ENCODE results near the gene ADAMTSL4. TPM values are rescaled to one million over a fixed set of nuclear protein-coding genes. Genes with fewer than 3 reads are reported as not detected.

Gene ADAMTSL4
- total and polyA plus RNA-seq, 2 donors (not counting 3 experiments of a cell fraction or from before 2014, with no cell fraction given) = 0.73 to 1.0 TPM

- H3K9me3 ChIP-seq (replicated peaks; ENCODE audit: control insufficient read depth, insufficient read depth, low read length) = no peaks in the 10 kb centered on the region
- peaks cover 4% of the 10 kb centered on the region for H3K79me2 ChIP-seq (ENCODE audit: control insufficient read depth, insufficient read depth, low read length)
- dilution Hi-C loops (cut with MboI; ENCODE audit: extremely low pct_ligation_motif_present, low sequenced_read_pairs) = no loop called here
- ChIA-PET POLR2A (interaction anchor here (1.0 kb wide), 1 partner anchor 20 kb away, joined by 9 read pairs; the partner anchor contains the start of gene MCL1), CTCF (interaction anchor here (0.5 to 13.9 kb wide), 21 partner anchors 8 to 362 kb away, joined by 3 to 288 read pairs (median 7); partner anchors contain the start of genes ADAMTSL4, CTSK, ECM1 and ENSA)
- no peaks in the 10 kb centered on the region for H4K20me1 ChIP-seq (replicated peaks; ENCODE audit: control insufficient read depth, extremely low read depth, insufficient read depth, low read length)
- H3K4me1 ChIP-seq (ENCODE audit: control insufficient read depth, extremely low read depth, insufficient read depth, low read length) = peaks cover 52% of the 10 kb centered on the region
- TF ChIP-seq CTCF (IDR thresholded peaks at IDR 0.05; ENCODE audit: extremely low read depth in 1 of 2, insufficient read depth in 1 of 2, low read depth in 1 of 2, low read length in 2 of 2) (peak; percentile 94 to 96), EZH2 (IDR thresholded peaks at IDR 0.05; ENCODE audit: borderline replicate concordance, low read depth, low read length, severe bottlenecking) (no peak)
- no peak overlapping the region for H3K27ac ChIP-seq (ENCODE audit: insufficient read depth, low read depth, low read length)
- BruUV-seq (replicated peaks) = no TSS peak
- H3K4me3 ChIP-seq (replicated peaks in 1 of 3; ENCODE audit: insufficient read depth in 1 of 3, low read depth in 1 of 3, low read length in 3 of 3) = no peak overlapping the region
- peak overlapping the region; percentile 23 for H3K9ac ChIP-seq (replicated peaks; ENCODE audit: extremely low read depth, insufficient read depth, low read length)
- H2AFZ ChIP-seq (ENCODE audit: low read depth, low read length) = no peak overlapping the region
- H3K27me3 ChIP-seq (ENCODE audit: control insufficient read depth in 2 of 2, insufficient read depth in 2 of 2, low read length in 2 of 2) = no peaks in the 10 kb centered on the region
- intact Hi-C loops (cut with micrococcal nuclease) = loop anchor here (1.0 to 5.0 kb wide), 3 partner anchors 96 to 362 kb away; no protein-coding TSS in a partner anchor
- FAIRE-seq = peak; percentile 74
- H3K4me2 ChIP-seq (ENCODE audit: insufficient read depth, low read length) = no peak overlapping the region
- H3K9me1 ChIP-seq (replicated peaks; ENCODE audit: control insufficient read depth, extremely low read depth, insufficient read depth, low read length) = no peaks in the 10 kb centered on the region
- peaks cover 0 to 4% of the 10 kb centered on the region in 2 experiments for H3K36me3 ChIP-seq (ENCODE audit: control insufficient read depth in 2 of 2, extremely low read depth in 1 of 2, insufficient read depth in 2 of 2, low read length in 2 of 2)
- DNase-seq (ENCODE audit: low read depth, low spot score) = peak; percentile 68
These were observed 10.8 kb downstream of the ADAMTSL4 start for GRCh38 chr1:150560011-150560438.

- no TSS peak for BruUV-seq (replicated peaks)
- intact Hi-C loops (cut with micrococcal nuclease) (loop anchor here (1.0 to 5.0 kb wide), 11 partner anchors 10 to 362 kb away; partner anchors contain the start of genes ARNT, GOLPH3L and MCL1), dilution Hi-C loops (cut with MboI; ENCODE audit: extremely low pct_ligation_motif_present, low sequenced_read_pairs) (no loop called here)
- Histone ChIP-seq H2AFZ (ENCODE audit: low read depth, low read length) (peak overlapping the region; percentile 42), H3K79me2 (ENCODE audit: control insufficient read depth, insufficient read depth, low read length) (peaks cover 4% of the 10 kb centered on the region), H4K20me1 (replicated peaks; ENCODE audit: control insufficient read depth, extremely low read depth, insufficient read depth, low read length) (no peaks in the 10 kb centered on the region), H3K4me2 (ENCODE audit: insufficient read depth, low read length) (peak overlapping the region; percentile 76), H3K27me3 (ENCODE audit: control insufficient read depth in 2 of 2, insufficient read depth in 2 of 2, low read length in 2 of 2) (no peaks in the 10 kb centered on the region), H3K27ac (ENCODE audit: insufficient read depth, low read depth, low read length) (peak overlapping the region; percentile 99), H3K9me3 (replicated peaks; ENCODE audit: control insufficient read depth, insufficient read depth, low read length) (no peaks in the 10 kb centered on the region), H3K36me3 (ENCODE audit: control insufficient read depth in 2 of 2, extremely low read depth in 1 of 2, insufficient read depth in 2 of 2, low read length in 2 of 2) (peaks cover 0 to 3% of the 10 kb centered on the region in 2 experiments), H3K4me3 (replicated peaks in 1 of 3; ENCODE audit: insufficient read depth in 1 of 3, low read depth in 1 of 3, low read length in 3 of 3) (peak overlapping the region; percentile 24 to 51 (median 30)), H3K4me1 (ENCODE audit: control insufficient read depth, extremely low read depth, insufficient read depth, low read length) (peaks cover 52% of the 10 kb centered on the region), H3K9me1 (replicated peaks; ENCODE audit: control insufficient read depth, extremely low read depth, insufficient read depth, low read length) (no peaks in the 10 kb centered on the region), H3K9ac (replicated peaks; ENCODE audit: extremely low read depth, insufficient read depth, low read length) (peak overlapping the region; percentile 98)
- FAIRE-seq (no peak), DNase-seq (ENCODE audit: low read depth, low spot score) (no peak)
- TF ChIP-seq FOS (IDR thresholded peaks at IDR 0.05; ENCODE audit: borderline replicate concordance, insufficient read depth, low read length) (no peak), CTCF (IDR thresholded peaks at IDR 0.05; ENCODE audit: extremely low read depth in 1 of 2, insufficient read depth in 1 of 2, low read depth in 1 of 2, low read length in 2 of 2) (peak; percentile 75 to 94)
- ChIA-PET CTCF (interaction anchor here (0.6 to 13.9 kb wide), 22 partner anchors 7 to 361 kb away, joined by 3 to 288 read pairs (median 8); partner anchors contain the start of genes ADAMTSL4, CTSK, ECM1 and ENSA), POLR2A (interaction anchor here (0.6 to 3.1 kb wide), 6 partner anchors 9 to 204 kb away, joined by 3 to 39 read pairs (median 4); partner anchors contain the start of gene MCL1)
These were observed 11.5 kb downstream of the ADAMTSL4 start for GRCh38 chr1:150560576-150561253.
